IMR-90 (cell line): ENCODE measurements around the gene ABHD6.

Source experiments
- FOS ChIP-seq: fragments of 150-350 bp; IDR thresholded peaks from 2 replicates; pipeline ENCODE4 v1.6.1; 2016; ENCODE audit warnings: low read depth, low read length
- TF ChIP-seq, protein P1 (sequence below): conservative IDR thresholded peaks from 2 replicates; pipeline ENCODE4 v1.5.1; 2012; ENCODE audit warnings: mild to moderate bottlenecking, low read depth, low read length, improper control_type of control experiment
- TF ChIP-seq, protein P2 (sequence below): fragments of 150-350 bp; IDR thresholded peaks from 2 replicates; pipeline ENCODE4 v1.6.1; 2016; ENCODE audit warnings: low read depth, mild to moderate bottlenecking, low read length, moderate library complexity, borderline replicate concordance

DNA sequence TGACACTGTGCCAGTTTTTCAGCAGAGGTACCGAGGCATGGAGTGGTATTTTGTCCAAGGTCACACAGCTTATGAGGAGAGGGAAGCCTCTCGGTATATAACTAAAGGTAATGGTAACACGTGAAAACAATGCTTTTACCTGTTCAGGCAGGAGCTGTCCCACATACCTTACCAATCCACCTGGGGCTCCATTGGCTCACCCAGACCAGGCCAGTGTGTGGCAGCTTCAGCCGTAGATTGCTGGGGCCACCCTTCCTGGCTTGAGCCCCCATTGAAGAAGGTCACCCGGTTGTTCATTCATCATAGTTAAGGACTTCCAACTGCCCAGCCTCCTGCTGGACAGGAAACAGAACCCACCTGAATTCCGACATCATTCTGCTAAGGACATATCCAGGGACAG lies 59.3 kb downstream of the ABHD6 start:
- TF ChIP-seq, protein P1, sequence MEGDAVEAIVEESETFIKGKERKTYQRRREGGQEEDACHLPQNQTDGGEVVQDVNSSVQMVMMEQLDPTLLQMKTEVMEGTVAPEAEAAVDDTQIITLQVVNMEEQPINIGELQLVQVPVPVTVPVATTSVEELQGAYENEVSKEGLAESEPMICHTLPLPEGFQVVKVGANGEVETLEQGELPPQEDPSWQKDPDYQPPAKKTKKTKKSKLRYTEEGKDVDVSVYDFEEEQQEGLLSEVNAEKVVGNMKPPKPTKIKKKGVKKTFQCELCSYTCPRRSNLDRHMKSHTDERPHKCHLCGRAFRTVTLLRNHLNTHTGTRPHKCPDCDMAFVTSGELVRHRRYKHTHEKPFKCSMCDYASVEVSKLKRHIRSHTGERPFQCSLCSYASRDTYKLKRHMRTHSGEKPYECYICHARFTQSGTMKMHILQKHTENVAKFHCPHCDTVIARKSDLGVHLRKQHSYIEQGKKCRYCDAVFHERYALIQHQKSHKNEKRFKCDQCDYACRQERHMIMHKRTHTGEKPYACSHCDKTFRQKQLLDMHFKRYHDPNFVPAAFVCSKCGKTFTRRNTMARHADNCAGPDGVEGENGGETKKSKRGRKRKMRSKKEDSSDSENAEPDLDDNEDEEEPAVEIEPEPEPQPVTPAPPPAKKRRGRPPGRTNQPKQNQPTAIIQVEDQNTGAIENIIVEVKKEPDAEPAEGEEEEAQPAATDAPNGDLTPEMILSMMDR: no peak
- TF ChIP-seq FOS: no peak
- TF ChIP-seq, protein P2, sequence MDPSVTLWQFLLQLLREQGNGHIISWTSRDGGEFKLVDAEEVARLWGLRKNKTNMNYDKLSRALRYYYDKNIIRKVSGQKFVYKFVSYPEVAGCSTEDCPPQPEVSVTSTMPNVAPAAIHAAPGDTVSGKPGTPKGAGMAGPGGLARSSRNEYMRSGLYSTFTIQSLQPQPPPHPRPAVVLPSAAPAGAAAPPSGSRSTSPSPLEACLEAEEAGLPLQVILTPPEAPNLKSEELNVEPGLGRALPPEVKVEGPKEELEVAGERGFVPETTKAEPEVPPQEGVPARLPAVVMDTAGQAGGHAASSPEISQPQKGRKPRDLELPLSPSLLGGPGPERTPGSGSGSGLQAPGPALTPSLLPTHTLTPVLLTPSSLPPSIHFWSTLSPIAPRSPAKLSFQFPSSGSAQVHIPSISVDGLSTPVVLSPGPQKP: no peak
